CD4-positive, alpha-beta T cell (primary cell): ENCODE measurements around the gene PLXNB2. TPM values are rescaled to one million over a fixed set of nuclear protein-coding genes. Genes with fewer than 3 reads are reported as not detected.

Experiments
- ATAC-seq: fragments of 200-7000 bp; cut with Tn5 transposase; one replicate; pipeline ENCODE4 v1.10.0; 2022; ENCODE audit warnings: mild to moderate bottlenecking; ENCODE audit not compliant: poor library complexity
- CTCF ChIA-PET: fragments of 350-600 bp; sonication (Branson Sonifier 250); formaldehyde crosslinking; loops from one replicate; lab custom pipeline; 2021; ENCODE audit warnings: antibody characterized with exemption, inconsistent platforms; lab: Charles Lee
- POLR2A ChIA-PET: fragments of 350-600 bp; sonication (Branson Sonifier 250); formaldehyde crosslinking; loops from one replicate; lab custom pipeline; 2021; ENCODE audit warnings: antibody characterized with exemption, inconsistent platforms; lab: Charles Lee
- DNase-seq, 14 experiments: peaks; one replicate each; pipeline ENCODE4 v3.0.0-alpha.2; 2013 to 2020; ENCODE audit warnings: mixed read lengths in 2 of 14
- H3K27ac ChIP-seq, 2 donors: one replicate each; pipeline versions ENCODE4 v1.5.1 to v1.7.0; 2013; ENCODE audit warnings: low read length in 2 of 2, low read depth in 1 of 2, mild to moderate bottlenecking in 1 of 2
- H3K27me3 ChIP-seq, 2 experiments: 1 replicate in 1 of 2; 2 replicates in 1 of 2; pipeline versions ENCODE4 v1.6.1 to v1.7.0; 2013; ENCODE audit warnings: low read length in 2 of 2, control low read depth in 1 of 2, mild to moderate bottlenecking in 1 of 2, moderate library complexity in 1 of 2; ENCODE audit not compliant: insufficient read depth in 2 of 2, control insufficient read depth in 1 of 2
- H3K36me3 ChIP-seq: one replicate; pipeline ENCODE4 v1.6.1; 2013; ENCODE audit warnings: low read length, control low read depth; ENCODE audit not compliant: insufficient read depth
- H3K4me1 ChIP-seq: one replicate; pipeline ENCODE4 v1.6.1; 2013; ENCODE audit warnings: low read length, control low read depth; ENCODE audit not compliant: insufficient read depth
- H3K4me3 ChIP-seq: one replicate; pipeline ENCODE4 v1.5.1; 2013; ENCODE audit warnings: mild to moderate bottlenecking, low read length, moderate library complexity
- H3K9me3 ChIP-seq, 2 experiments: 1 replicate in 1 of 2; 2 replicates in 1 of 2; pipeline versions ENCODE4 v1.6.1 to v1.7.0; 2013; ENCODE audit warnings: low read length in 2 of 2, mild to moderate bottlenecking in 2 of 2, control low read depth in 1 of 2, moderate library complexity in 1 of 2; ENCODE audit not compliant: control insufficient read depth in 1 of 2, insufficient read depth in 1 of 2
- H3K27ac Mint-ChIP-seq: one replicate; pipeline ENCODE4 v1.8.0; 2020; ENCODE audit warnings: mixed read lengths
- H3K27me3 Mint-ChIP-seq: one replicate; pipeline ENCODE4 v1.8.0; 2021; ENCODE audit warnings: mixed read lengths
- H3K36me3 Mint-ChIP-seq: one replicate; pipeline ENCODE4 v1.8.0; 2021; ENCODE audit warnings: low read depth, mixed read lengths
- H3K4me1 Mint-ChIP-seq: one replicate; pipeline ENCODE4 v1.8.0; 2021; ENCODE audit warnings: low read depth, mixed read lengths
- H3K4me3 Mint-ChIP-seq: one replicate; pipeline ENCODE4 v1.8.0; 2020; ENCODE audit warnings: mild to moderate bottlenecking, mixed read lengths
- H3K9me3 Mint-ChIP-seq: one replicate; pipeline ENCODE4 v1.8.0; 2020; ENCODE audit warnings: mixed read lengths
- intact Hi-C, 2 experiments: fragments of 100-400 bp; cut with DNase I in 1 of 2; cut with micrococcal nuclease in 1 of 2; formaldehyde crosslinking; loops; one replicate each; pipeline versions ENCODE4 v1.15.1 to v1.9.0; 2023 to 2025; cut with DNase I, micrococcal nuclease
- total RNA-seq, 174 experiments: library from RNA in 2 of 174; stranded (reverse) in 2 of 174; gene quantifications; one replicate each; pipeline ENCODE4 v1.2.3 and lab custom pipeline; 2021 to 2026
- TF ChIP-seq, protein P1 (sequence below): fragments of 200-600 bp; IDR thresholded peaks from one replicate; pipeline ENCODE4 v1.8.0; 2022; ENCODE audit warnings: antibody characterized with exemption, mild to moderate bottlenecking

PLXNB2 gene
- total RNA-seq, 2 experiments from 2014 or later = 2.8 to 3.9 TPM

GRCh38 chr22:50303848-50304527, 3.5 kb downstream of the PLXNB2 start:
- ATAC-seq (no peak), DNase-seq (peak in 3 of 14 experiments; percentile 22 to 75 (median 64))
- peaks cover 34 to 42% of the 10 kb centered on the region in 2 experiments for H3K27me3 ChIP-seq
- Mint-ChIP-seq H3K4me1 (no peaks in the 10 kb centered on the region), H3K36me3 (no peaks in the 10 kb centered on the region), H3K9me3 (no peaks in the 10 kb centered on the region), H3K27me3 (peaks cover 31% of the 10 kb centered on the region), H3K4me3 (no peak overlapping the region), H3K27ac (no peak overlapping the region)
- ChIA-PET CTCF (no interaction called here), POLR2A (no interaction called here)
- H3K4me1 ChIP-seq = peaks cover 16% of the 10 kb centered on the region
- no peaks in the 10 kb centered on the region for H3K36me3 ChIP-seq
- peaks cover 0 to 18% of the 10 kb centered on the region in 2 experiments for H3K9me3 ChIP-seq
- intact Hi-C loops = no loop called here
- no peak overlapping the region for H3K4me3 ChIP-seq
- TF ChIP-seq, protein P1, sequence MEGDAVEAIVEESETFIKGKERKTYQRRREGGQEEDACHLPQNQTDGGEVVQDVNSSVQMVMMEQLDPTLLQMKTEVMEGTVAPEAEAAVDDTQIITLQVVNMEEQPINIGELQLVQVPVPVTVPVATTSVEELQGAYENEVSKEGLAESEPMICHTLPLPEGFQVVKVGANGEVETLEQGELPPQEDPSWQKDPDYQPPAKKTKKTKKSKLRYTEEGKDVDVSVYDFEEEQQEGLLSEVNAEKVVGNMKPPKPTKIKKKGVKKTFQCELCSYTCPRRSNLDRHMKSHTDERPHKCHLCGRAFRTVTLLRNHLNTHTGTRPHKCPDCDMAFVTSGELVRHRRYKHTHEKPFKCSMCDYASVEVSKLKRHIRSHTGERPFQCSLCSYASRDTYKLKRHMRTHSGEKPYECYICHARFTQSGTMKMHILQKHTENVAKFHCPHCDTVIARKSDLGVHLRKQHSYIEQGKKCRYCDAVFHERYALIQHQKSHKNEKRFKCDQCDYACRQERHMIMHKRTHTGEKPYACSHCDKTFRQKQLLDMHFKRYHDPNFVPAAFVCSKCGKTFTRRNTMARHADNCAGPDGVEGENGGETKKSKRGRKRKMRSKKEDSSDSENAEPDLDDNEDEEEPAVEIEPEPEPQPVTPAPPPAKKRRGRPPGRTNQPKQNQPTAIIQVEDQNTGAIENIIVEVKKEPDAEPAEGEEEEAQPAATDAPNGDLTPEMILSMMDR = no peak
- H3K27ac ChIP-seq = no peak overlapping the region

DNA sequence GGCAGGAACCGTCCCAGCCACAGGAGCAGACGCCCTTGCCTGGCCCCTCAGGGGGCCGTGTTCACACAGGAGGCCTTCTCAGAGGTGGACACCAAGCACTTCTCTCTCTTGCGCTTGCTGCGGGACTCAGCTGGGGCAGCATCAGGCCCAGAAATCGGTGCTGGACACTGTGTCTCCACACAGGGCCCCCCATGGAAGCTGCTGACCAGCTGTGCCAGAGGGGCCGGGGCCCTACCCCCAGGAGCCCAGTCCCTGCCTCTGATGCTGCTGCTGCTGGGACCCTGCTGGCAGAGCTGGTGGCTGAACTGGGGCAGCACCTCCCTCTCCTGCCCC, 4.0 kb downstream of the PLXNB2 start:
- intact Hi-C loops = no loop called here
- ChIA-PET POLR2A (no interaction called here), CTCF (interaction anchor here (0.6 kb wide), 1 partner anchor 58 kb away, joined by 3 read pairs; no protein-coding TSS in a partner anchor)
- Histone ChIP-seq H3K27ac (no peak overlapping the region), H3K4me1 (peaks cover 16% of the 10 kb centered on the region), H3K27me3 (peaks cover 38 to 47% of the 10 kb centered on the region in 2 experiments), H3K36me3 (no peaks in the 10 kb centered on the region), H3K9me3 (peaks cover 0 to 18% of the 10 kb centered on the region in 2 experiments), H3K4me3 (no peak overlapping the region)
- H3K9me3 Mint-ChIP-seq = no peaks in the 10 kb centered on the region
- no peak overlapping the region for H3K27ac Mint-ChIP-seq
- H3K4me1 Mint-ChIP-seq = no peaks in the 10 kb centered on the region
- H3K36me3 Mint-ChIP-seq = no peaks in the 10 kb centered on the region
- peaks cover 30% of the 10 kb centered on the region for H3K27me3 Mint-ChIP-seq
- no peak for ATAC-seq
- no peak for DNase-seq
- TF ChIP-seq, protein P1 = no peak
- no peak overlapping the region for H3K4me3 Mint-ChIP-seq

DNA sequence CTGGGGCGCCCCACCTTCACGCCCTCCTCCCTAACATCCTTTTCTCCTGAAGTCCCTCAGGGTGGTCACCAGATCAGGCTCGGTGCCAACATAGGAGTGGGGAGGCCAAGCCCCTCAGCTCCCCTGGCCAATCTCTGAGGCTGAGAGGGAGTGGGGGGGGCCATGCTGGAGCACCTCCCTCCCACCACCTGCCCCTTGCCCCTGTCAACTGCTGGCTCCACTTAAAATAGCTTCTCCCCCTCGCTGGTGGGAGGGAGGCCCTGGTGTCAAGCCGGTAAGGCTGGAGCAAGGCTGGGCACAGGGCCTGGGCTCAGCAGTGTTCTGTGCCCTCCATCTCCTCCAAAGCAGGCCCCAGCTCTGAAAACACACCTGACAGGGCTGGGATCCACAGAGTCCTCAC, 4.9 kb downstream of the PLXNB2 start:
- Mint-ChIP-seq H3K4me1 (no peaks in the 10 kb centered on the region), H3K9me3 (no peaks in the 10 kb centered on the region), H3K4me3 (no peak overlapping the region), H3K27ac (no peak overlapping the region), H3K36me3 (no peaks in the 10 kb centered on the region), H3K27me3 (peaks cover 39% of the 10 kb centered on the region)
- Histone ChIP-seq H3K4me1 (peaks cover 14% of the 10 kb centered on the region), H3K27me3 (peaks cover 40 to 44% of the 10 kb centered on the region in 2 experiments), H3K9me3 (peaks cover 0 to 18% of the 10 kb centered on the region in 2 experiments), H3K27ac (no peak overlapping the region), H3K4me3 (no peak overlapping the region), H3K36me3 (no peaks in the 10 kb centered on the region)
- no peak for ATAC-seq
- DNase-seq = no peak
- POLR2A ChIA-PET = no interaction called here
- intact Hi-C loops = no loop called here
- TF ChIP-seq, protein P1 = no peak
- CTCF ChIA-PET = no interaction called here
